HEK293 (cell line): ENCODE results near the gene NHS.

ENCODE experiments used
- CTCF ChIA-PET: fragments of 350-600 bp; formaldehyde crosslinking; extraction: SDS; loops from one replicate; lab custom pipeline; 2021; ENCODE audit warnings: antibody characterized with exemption; lab: Yijun Ruan, JAX
- POLR2A ChIA-PET: fragments of 300-600 bp; formaldehyde crosslinking; extraction: SDS; loops from one replicate; lab custom pipeline; 2020; ENCODE audit warnings: antibody characterized with exemption, inconsistent platforms; lab: Yijun Ruan, JAX
- H3K27ac ChIP-seq: fragments of 200-500 bp; sonication (Bioruptor generic); 2 replicates; pipeline ENCODE4 v1.5.1; 2014; ENCODE audit warnings: low read depth, low read length, control low read depth, inconsistent platforms; ENCODE audit errors: extremely low read depth
- H3K36me3 ChIP-seq, 2 experiments: fragments of 200-500 bp in 1 of 2; sonication (Bioruptor generic) in 1 of 2; 1 replicate in 1 of 2; 2 replicates in 1 of 2; pipeline ENCODE4 v1.5.1; 2014 to 2017; ENCODE audit warnings: inconsistent platforms in 2 of 2, low read length in 2 of 2; ENCODE audit not compliant: control insufficient read depth in 2 of 2, insufficient read depth in 1 of 2
- H3K4me1 ChIP-seq: fragments of 200-500 bp; sonication (Bioruptor generic); 2 replicates; pipeline ENCODE4 v1.5.1; 2014; ENCODE audit warnings: mild to moderate bottlenecking, low read length, inconsistent platforms; ENCODE audit not compliant: control insufficient read depth, insufficient read depth
- H3K4me3 ChIP-seq: 2 replicates; pipeline ENCODE4 v1.5.1; 2011; ENCODE audit warnings: low read depth, mild to moderate bottlenecking, control low read depth, low read length, moderate library complexity
- H3K9me3 ChIP-seq: fragments of 200-500 bp; sonication (Bioruptor generic); 2 replicates; pipeline ENCODE4 v1.5.1; 2014; ENCODE audit warnings: low read depth, low read length, inconsistent platforms; ENCODE audit not compliant: control insufficient read depth, insufficient read depth
- EGR2 ChIP-seq: fragments of 450-650 bp; formaldehyde crosslinking; IDR thresholded peaks from 2 replicates; pipeline ENCODE4 v1.5.1; 2016; ENCODE audit warnings: low read depth, missing biosample characterization, missing genetic modification characterization
- KLF1 ChIP-seq: fragments of 450-650 bp; formaldehyde crosslinking; IDR thresholded peaks from 2 replicates; pipeline ENCODE4 v1.5.1; 2016; ENCODE audit warnings: missing biosample characterization, missing genetic modification characterization
- KLF10 ChIP-seq: fragments of 450-650 bp; IDR thresholded peaks from 2 replicates; pipeline ENCODE4 v1.5.1; 2018; ENCODE audit warnings: missing biosample characterization, mild to moderate bottlenecking, missing genetic modification characterization
- SP3 ChIP-seq: fragments of 450-650 bp; formaldehyde crosslinking; IDR thresholded peaks from 2 replicates; pipeline ENCODE4 v1.5.1; 2016; ENCODE audit warnings: missing biosample characterization, missing genetic modification characterization
- ZBTB48 ChIP-seq: fragments of 450-650 bp; formaldehyde crosslinking; IDR thresholded peaks from 2 replicates; pipeline ENCODE4 v1.5.1; 2016; ENCODE audit warnings: missing biosample characterization, missing genetic modification characterization
- ZNF169 ChIP-seq: fragments of 450-650 bp; formaldehyde crosslinking; IDR thresholded peaks from 2 replicates; pipeline ENCODE4 v1.5.1; 2016; ENCODE audit warnings: missing biosample characterization, missing genetic modification characterization
- ZNF184 ChIP-seq: fragments of 450-650 bp; IDR thresholded peaks from 2 replicates; pipeline ENCODE4 v1.5.1; 2018; ENCODE audit warnings: missing biosample characterization, mild to moderate bottlenecking, missing genetic modification characterization
- ZNF223 ChIP-seq: fragments of 450-650 bp; formaldehyde crosslinking; IDR thresholded peaks from 2 replicates; pipeline ENCODE4 v1.5.1; 2016; ENCODE audit warnings: missing biosample characterization, missing genetic modification characterization
- ZNF26 ChIP-seq: fragments of 450-650 bp; formaldehyde crosslinking; IDR thresholded peaks from 2 replicates; pipeline ENCODE4 v1.5.1; 2016; ENCODE audit warnings: missing biosample characterization, missing genetic modification characterization
- ZNF366 ChIP-seq: fragments of 450-650 bp; formaldehyde crosslinking; conservative IDR thresholded peaks from 2 replicates; pipeline ENCODE4 v1.5.1; 2016; ENCODE audit warnings: missing biosample characterization, missing genetic modification characterization
- ZNF513 ChIP-seq: fragments of 450-650 bp; IDR thresholded peaks from 2 replicates; pipeline ENCODE4 v1.5.1; 2018; ENCODE audit warnings: missing biosample characterization, missing genetic modification characterization
- ZNF529 ChIP-seq: fragments of 450-650 bp; formaldehyde crosslinking; IDR thresholded peaks from 2 replicates; pipeline ENCODE4 v1.5.1; 2017; ENCODE audit warnings: missing genetic modification characterization, missing biosample characterization; ENCODE audit not compliant: insufficient replicate concordance
- ZNF548 ChIP-seq: fragments of 450-650 bp; formaldehyde crosslinking; IDR thresholded peaks from 2 replicates; pipeline ENCODE4 v1.5.1; 2016; ENCODE audit warnings: missing biosample characterization, missing genetic modification characterization
- ZSCAN23 ChIP-seq: fragments of 450-650 bp; formaldehyde crosslinking; IDR thresholded peaks from 2 replicates; pipeline ENCODE4 v1.5.1; 2016; ENCODE audit warnings: missing biosample characterization, missing genetic modification characterization
- TF ChIP-seq, protein P1 (sequence below): fragments of 450-650 bp; formaldehyde crosslinking; IDR thresholded peaks from 2 replicates; pipeline ENCODE4 v1.5.1; 2017; ENCODE audit warnings: missing biosample characterization, missing genetic modification characterization

NHS gene

DNA sequence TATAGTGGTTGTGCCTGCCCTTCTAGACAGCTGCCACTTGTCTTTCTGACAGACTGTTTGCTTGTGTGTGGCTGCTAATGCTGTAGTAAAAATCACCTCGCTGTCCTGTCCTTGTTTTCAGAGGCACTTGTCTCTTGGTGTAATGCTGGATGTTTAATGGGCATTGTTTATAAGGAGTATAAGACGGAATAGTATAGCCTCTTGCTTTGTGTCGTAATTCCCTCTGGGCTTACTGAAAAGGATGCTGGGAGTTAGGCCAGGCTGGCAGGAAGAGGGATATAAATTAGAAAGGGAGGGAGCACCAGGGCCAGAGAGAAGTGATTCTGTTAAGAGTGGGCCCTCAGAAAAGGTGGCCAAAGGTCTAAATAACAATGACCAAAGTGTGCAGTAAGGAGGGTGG is 29.0 kb downstream of the NHS start:
- ChIA-PET POLR2A (no interaction called here), CTCF (no interaction called here)
- Histone ChIP-seq H3K4me1 (peaks cover 11% of the 10 kb centered on the region; the same call in 1 of the 2 replicates), H3K4me3 (no peak overlapping the region), H3K9me3 (no peaks in the 10 kb centered on the region), H3K36me3 (no peaks in the 10 kb centered on the region), H3K27ac (no peak overlapping the region)
- TF ChIP-seq ZNF184 (tag by site-specific recombination) (no peak), SP3 (tag by site-specific recombination) (no peak), ZNF366 (no peak), ZNF548 (no peak), EGR2 (no peak), ZNF223 (tag by site-specific recombination) (no peak), ZNF529 (tag by site-specific recombination) (no peak), KLF10 (tag by site-specific recombination) (no peak)
- TF ChIP-seq, protein P1, sequence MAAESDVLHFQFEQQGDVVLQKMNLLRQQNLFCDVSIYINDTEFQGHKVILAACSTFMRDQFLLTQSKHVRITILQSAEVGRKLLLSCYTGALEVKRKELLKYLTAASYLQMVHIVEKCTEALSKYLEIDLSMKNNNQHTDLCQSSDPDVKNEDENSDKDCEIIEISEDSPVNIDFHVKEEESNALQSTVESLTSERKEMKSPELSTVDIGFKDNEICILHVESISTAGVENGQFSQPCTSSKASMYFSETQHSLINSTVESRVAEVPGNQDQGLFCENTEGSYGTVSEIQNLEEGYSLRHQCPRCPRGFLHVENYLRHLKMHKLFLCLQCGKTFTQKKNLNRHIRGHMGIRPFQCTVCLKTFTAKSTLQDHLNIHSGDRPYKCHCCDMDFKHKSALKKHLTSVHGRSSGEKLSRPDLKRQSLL (tag by site-specific recombination), result no peak

GRCh38 chrX:17405225-17405969 is 30.4 kb downstream of the NHS start:
- no peaks in the 10 kb centered on the region for H3K36me3 ChIP-seq
- ChIA-PET CTCF (no interaction called here), POLR2A (no interaction called here)
- no peak overlapping the region for H3K27ac ChIP-seq
- no peak overlapping the region for H3K4me3 ChIP-seq
- TF ChIP-seq ZNF513 (tag by site-specific recombination), result no peak
- no peak for TF ChIP-seq ZNF26
- TF ChIP-seq ZBTB48 (tag by site-specific recombination), result no peak
- no peaks in the 10 kb centered on the region for H3K9me3 ChIP-seq
- peaks cover 14% of the 10 kb centered on the region; the same call in 1 of the 2 replicates for H3K4me1 ChIP-seq

DNA sequence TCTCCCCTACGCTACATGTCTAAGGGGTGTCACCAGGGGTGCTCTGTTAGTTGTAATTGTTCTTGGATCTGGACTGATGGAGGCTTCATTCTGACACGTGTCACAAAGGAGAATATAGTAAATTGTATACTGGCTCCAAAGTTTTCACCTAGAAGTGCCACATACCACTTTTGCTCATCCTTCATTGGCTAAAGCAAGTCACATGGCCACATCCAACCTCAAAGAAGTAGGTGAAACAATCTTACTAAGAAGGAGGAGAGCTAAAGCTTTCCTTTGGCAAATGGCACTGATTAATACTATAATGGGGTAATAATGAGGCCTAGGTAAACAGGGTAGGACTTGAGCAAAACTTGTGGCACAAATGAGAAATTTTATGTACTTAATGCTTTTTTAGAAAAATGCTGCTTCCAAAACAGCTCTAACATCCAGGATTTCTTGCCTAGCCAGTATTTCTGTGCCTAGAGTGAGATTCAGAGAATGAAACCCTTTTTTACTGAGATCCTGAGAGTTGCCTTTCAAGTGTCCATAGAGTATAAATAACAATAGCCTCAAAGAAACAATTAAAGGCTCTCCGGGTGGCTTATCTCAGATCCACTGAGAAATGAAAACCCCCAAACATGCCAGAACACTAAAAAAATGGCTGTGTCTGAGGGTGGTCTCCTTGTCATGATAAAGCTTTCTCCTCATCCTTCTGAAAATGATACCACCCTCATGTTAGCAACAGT is 34.7 kb downstream of the NHS start:
- CTCF ChIA-PET, result interaction anchor here (0.6 to 0.7 kb wide), 2 partner anchors 16 to 48 kb away, joined by 3 to 4 read pairs; no protein-coding TSS in a partner anchor
- Histone ChIP-seq H3K9me3 (no peaks in the 10 kb centered on the region), H3K27ac (no peak overlapping the region), H3K4me1 (peaks cover 23% of the 10 kb centered on the region), H3K36me3 (no peaks in the 10 kb centered on the region), H3K4me3 (no peak overlapping the region)
- TF ChIP-seq ZNF169 (tag by site-specific recombination) (no peak), ZSCAN23 (no peak), KLF1 (tag by site-specific recombination) (no peak)
- POLR2A ChIA-PET, result interaction anchor here (0.5 kb wide), 1 partner anchor 21 kb away, joined by 3 read pairs; no protein-coding TSS in a partner anchor
